SK-MEL-5 (cell line): ENCODE data around the gene GEMIN8. TPM values are rescaled to one million over a fixed set of nuclear protein-coding genes. Genes with fewer than 3 reads are reported as not detected.
A peak's percentile ranks its signal among the peaks of the same experiment; 100 is the strongest.

Experiments used
- DNase-seq: peaks from one replicate; pipeline ENCODE4 v3.0.0-alpha.2; 2016; ENCODE audit warnings: low read depth, low spot score
- in situ Hi-C: cut with HindIII; loops from 2 replicates; pipeline ENCODE4 v1.10.0; 2016; ENCODE audit warnings: low sequenced_read_pairs, high pct_unique_total_duplicates, low pct_unique_long_range_greater_than_20kb
- total RNA-seq: library from RNA; depleted of rRNA; stranded (reverse); fragments of >200 nt; shearing (Covaris generic); gene quantifications from 2 replicates; pipeline ENCODE4 v1.2.3, GENCODE V29; 2014; rRNA removed

GEMIN8 gene
- total RNA-seq, 1 experiment from 2014 or later: 15.0 TPM

DNA sequence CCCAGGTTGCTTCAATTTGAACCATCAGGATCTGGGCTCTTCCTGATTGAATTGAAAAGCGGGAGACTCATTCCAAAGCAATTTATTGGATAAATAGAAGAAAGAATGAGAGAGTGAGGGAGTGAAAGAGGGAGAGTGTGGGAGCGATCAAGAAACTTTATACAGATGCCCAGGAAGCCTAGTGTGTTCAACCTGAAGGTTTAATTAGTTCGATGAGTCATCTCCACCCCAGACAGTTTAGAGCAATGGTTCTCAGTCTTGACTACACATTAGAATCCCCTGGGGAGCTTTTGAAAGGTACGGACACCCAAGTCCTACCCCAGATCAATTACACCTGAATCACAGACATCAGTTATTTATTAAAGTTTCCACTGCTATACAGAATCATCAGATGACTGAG, 61.5 kb downstream of the GEMIN8 start:
- no peak for DNase-seq
- in situ Hi-C loops: no loop called here

DNA sequence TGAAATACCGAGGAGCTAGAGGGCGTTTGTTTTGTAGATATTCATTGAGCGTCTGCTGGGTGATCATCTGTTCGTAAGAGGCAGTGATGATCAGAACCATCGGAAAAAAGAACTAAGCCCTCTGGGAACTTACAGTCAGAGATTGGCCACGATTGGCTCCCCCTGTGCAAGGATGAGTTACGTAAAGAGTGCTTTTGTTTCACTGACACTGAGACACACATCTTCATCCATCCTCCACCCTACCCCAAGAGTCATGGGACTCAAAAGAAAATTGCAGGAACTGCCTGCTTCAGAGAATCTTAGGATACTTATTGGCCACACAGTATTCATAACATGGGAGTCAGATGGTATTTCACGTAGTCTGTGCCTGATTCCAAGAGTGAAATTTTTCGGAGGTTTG, 62.1 kb downstream of the GEMIN8 start:
- peak; percentile 92 for DNase-seq
- in situ Hi-C loops: no loop called here

DNA sequence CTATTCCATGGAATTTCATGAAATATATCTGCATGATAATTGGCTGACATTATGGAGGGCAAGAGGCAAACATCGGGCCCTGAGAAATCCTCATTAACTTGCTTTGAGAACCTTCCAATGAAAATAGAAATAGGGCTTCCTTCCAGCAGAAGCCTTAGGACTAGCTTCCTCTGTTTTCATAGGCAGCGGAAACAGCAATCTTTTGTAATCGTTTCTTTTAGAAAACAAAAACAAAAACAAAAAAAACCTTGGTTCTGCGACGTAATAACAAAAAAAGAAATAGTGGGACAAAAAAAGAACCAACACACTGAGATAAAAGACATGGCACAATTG, 62.9 kb downstream of the GEMIN8 start:
- in situ Hi-C loops: no loop called here
- DNase-seq: no peak

DNA sequence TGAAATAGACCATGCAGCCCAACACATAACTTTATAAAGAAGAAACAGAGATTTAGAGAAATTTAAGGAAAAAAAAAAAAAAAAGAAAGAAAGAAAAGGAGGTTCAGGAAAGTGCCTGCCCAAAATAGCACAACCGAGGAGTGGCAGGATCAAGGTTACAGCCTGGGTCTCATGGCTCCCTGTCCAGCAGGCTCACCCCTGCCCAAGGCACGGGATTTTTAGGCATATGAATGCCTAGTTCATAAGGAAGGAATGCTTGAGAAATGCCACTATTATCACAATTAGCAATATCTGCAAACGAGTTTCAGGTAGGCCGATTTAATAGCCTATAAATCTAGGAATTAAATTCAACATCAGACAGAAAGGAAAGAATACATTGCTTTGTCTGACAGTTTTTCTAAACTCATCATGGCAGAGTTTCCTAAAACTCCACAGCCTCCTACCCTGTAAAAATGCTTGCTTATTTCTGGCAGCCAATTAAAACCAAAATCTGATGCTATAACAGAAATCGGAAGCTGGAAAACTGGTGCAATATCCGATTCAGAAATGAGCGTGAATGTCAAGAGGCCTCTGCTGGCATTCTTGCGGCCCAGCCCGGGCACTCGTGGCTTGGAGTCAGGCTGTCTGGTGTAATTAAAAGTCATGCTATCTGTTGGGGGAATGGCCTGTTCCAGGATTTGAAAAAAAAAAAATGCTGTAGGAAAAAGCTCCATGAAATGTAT, 63.5 kb downstream of the GEMIN8 start:
- in situ Hi-C loops: no loop called here
- DNase-seq: peak; percentile 93

DNA sequence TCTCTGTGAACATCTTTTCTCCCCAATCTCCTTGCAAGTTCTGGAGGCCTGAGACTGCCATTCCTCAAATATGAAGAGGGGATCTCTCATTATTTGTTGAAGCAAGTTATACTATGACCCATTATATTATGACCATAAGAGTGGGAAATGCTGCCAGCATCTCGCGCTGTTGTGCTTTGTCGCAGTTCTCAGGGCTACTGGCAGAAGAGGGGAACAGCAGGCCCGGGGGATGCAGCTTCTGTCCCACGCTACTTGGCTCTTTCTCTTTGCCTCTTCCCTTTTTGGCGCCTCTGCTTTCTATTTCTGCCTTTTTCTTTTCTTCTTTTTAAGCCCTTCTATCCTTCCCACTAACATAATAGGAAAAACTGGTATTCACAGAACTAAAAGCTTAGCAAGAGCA, 64.2 kb downstream of the GEMIN8 start:
- in situ Hi-C loops: no loop called here

DNA sequence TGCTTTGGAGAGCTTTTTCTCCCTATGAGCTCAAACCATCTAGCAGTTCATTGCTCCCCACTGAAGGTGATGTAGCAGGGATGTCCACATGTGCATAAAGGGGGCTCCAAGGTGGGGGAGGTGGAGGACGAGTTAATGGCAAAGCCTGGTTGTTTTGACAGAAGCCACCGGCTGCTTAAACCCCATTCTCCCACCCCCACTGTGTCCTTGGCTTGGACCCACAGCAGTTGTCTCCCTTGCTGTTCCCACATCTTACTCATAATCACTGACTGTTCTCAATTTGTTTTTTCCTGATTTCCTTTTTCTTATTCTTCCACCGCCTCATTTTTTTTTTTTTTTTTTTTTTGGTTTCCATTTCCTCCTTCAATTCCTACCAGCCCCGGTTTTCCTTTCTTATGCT, 72.7 kb downstream of the GEMIN8 start:
- DNase-seq: no peak
- in situ Hi-C loops: no loop called here

More for the DNA sequence above, 64.2 kb downstream of the GEMIN8 start:
- peak; percentile 46 for DNase-seq

Other genes starting within 250 kb of the GEMIN8 start
- 231 and 232 TPM in 2 replicates for gene GPM6B, start 212.8 kb downstream of the GEMIN8 start, total RNA-seq